ENCODE data around the gene NANOS1. TPM values are rescaled to one million over a fixed set of nuclear protein-coding genes. Genes with fewer than 3 reads are reported as not detected.

NANOS1 gene
- total RNA-seq, 1 donor: 6.0 TPM

DNA sequence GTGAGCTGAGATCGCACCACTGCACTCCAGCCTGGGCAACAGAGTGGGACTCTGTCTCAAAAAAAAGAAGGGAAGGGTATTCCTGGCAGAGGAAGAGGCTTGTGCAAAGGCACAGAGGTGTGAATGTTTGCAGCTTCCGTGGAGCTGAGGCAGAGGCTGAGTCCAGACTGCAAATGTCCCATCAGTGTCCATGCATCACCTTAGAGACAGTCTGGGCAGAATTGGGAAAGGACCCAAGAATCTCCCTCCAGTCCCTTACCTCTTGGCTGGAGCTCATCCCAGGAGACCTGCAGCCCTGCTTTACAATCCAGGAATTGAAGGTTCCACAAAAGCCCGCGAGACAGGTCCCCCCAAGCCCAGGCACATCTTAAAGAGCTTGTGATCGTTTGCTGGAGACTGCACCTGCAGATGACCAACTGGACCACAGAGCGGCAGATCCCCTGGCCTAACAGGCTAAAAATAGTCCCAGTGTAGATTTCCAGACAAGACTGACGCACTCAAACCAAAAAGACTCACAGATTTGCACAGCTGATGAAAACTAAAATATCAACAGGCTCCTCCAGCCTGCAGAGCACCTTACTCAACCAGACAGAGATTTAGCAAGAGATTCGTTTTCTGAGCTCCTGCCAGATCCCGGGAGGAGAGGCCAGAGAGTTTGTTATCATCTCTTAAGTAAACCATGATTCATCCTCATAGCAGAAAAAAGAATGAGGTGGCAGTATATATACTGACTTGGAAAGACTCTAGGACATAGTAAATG, 22.9 kb upstream of the NANOS1 start:
- peak; percentile 100 for DNase-seq (ENCODE audit: low read depth)
- TF ChIP-seq, protein P1, sequence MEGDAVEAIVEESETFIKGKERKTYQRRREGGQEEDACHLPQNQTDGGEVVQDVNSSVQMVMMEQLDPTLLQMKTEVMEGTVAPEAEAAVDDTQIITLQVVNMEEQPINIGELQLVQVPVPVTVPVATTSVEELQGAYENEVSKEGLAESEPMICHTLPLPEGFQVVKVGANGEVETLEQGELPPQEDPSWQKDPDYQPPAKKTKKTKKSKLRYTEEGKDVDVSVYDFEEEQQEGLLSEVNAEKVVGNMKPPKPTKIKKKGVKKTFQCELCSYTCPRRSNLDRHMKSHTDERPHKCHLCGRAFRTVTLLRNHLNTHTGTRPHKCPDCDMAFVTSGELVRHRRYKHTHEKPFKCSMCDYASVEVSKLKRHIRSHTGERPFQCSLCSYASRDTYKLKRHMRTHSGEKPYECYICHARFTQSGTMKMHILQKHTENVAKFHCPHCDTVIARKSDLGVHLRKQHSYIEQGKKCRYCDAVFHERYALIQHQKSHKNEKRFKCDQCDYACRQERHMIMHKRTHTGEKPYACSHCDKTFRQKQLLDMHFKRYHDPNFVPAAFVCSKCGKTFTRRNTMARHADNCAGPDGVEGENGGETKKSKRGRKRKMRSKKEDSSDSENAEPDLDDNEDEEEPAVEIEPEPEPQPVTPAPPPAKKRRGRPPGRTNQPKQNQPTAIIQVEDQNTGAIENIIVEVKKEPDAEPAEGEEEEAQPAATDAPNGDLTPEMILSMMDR (IDR thresholded peaks at IDR 0.05; ENCODE audit: insufficient read depth, low read depth, low read length): peak; percentile 19
- no peak overlapping the region for H3K4me3 ChIP-seq (ENCODE audit: low read depth, low read length)

DNA sequence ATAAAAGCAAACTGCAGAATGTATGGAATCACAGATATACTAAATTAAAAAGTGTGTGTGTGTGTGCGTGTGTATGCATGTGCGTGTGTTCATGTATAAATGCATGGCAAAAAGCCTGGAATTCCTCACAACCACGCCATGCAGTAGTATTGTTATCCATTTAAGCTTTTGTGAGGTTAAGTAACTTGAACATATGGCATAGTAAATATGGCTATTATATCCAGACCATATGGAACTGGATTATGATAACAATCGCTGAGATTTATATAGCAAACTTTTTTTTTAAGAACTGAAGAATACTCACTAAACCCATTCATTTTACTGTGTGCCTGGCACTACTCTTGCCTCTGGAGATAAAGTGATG, 22.3 kb upstream of the NANOS1 start:
- H3K4me3 ChIP-seq (ENCODE audit: low read depth, low read length): no peak overlapping the region
- TF ChIP-seq, protein P1 (IDR thresholded peaks at IDR 0.05; ENCODE audit: insufficient read depth, low read depth, low read length): no peak
- no peak for DNase-seq (ENCODE audit: low read depth)

DNA sequence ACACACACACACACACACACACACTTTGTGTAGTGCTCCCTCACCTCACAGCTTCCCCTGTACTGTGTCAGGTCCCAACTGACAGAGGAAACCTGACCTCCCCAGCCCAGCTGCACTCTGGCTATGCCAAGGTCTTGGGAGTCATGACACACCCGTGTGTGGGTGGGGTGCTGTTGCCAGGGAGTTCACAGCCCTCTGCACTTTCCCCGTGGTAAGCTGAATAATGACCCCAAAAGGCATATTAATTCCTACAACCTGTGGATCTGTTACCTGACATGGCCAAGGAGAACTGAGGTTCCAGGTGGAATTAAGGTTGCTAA, 8.9 kb upstream of the NANOS1 start:
- TF ChIP-seq, protein P1 (IDR thresholded peaks at IDR 0.05; ENCODE audit: insufficient read depth, low read depth, low read length): no peak
- peak; percentile 30 for DNase-seq (ENCODE audit: low read depth)
- H3K4me3 ChIP-seq (ENCODE audit: low read depth, low read length): no peak overlapping the region

DNA sequence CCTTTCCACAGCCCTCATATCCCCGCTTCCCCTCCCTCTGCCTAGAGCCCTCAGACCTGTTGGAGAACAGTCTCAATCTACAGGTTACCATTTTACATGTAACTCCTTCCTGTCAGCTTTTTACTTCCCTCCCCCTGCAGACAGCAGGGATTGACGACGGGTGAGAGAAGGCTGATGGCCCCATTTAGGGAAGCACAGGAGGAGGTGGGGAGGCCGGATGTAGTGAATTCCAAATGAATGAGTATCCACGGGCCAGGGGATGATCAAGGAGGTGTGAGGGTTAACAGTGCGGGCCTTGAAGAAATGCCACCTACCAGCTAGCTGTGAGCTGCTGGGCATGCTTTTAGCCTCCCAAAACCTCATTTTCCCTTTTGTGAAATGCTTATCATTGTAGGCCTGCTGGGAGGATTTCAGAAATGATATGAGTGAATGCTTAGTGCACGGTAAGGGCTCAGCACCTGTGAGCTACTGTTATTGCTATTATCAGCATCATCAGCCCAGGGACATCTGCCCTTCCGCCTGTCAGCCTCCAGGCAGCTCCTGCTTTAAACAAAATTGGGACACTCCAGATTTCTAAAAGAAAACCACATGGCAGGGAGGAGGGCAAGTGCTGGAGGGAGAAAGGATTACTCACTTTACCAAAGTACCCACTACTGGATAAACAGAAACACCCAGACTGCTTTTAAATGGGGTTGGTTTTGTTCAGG, 6.5 kb upstream of the NANOS1 start:
- H3K4me3 ChIP-seq (ENCODE audit: low read depth, low read length): no peak overlapping the region
- DNase-seq (ENCODE audit: low read depth): peak; percentile 76
- TF ChIP-seq, protein P1 (IDR thresholded peaks at IDR 0.05; ENCODE audit: insufficient read depth, low read depth, low read length): no peak

DNA sequence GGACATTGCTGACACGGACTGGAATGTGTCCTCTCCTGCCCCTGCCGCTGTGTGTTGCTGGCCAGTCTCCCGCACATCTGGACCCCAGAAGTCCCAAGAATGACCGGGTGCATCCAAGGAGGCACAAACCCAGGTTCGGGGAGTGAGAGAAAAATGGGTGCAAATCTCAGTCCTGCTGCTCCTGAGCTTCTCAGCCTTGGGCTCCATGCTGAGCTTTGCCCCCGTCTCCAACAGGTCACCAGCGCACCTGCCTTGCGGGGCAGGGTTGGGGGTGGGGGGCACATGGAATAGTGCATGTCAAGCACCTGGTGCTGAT, 6.0 kb upstream of the NANOS1 start:
- H3K4me3 ChIP-seq (ENCODE audit: low read depth, low read length): no peak overlapping the region
- no peak for DNase-seq (ENCODE audit: low read depth)
- TF ChIP-seq, protein P1 (IDR thresholded peaks at IDR 0.05; ENCODE audit: insufficient read depth, low read depth, low read length): no peak

DNA sequence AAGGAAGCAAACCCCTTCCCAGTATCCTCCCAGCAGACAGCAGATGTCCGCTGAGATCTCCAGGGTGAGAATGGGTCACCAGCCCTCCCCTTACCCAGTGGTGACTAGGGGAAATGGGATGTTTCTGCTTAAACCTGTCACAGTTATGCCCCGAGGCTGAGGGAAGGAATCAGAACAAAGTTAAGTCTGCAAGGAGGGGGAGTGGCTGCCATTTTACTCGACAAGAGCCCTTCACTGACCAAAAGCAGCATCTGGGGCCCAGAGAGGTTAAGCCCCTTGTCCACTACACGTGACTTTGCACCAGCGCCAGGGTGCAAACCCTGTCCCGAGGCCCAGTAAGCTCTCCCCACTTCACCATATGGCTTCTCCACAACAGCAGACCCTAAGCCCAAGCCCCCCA, 4.6 kb upstream of the NANOS1 start:
- no peak for DNase-seq (ENCODE audit: low read depth)
- TF ChIP-seq, protein P1 (IDR thresholded peaks at IDR 0.05; ENCODE audit: insufficient read depth, low read depth, low read length): no peak
- no peak overlapping the region for H3K4me3 ChIP-seq (ENCODE audit: low read depth, low read length)
